ENCODE results near the gene TENT4A.

The TENT4A gene

GRCh38 chr5:6760686-6761085 lies 47.5 kb downstream of the TENT4A start:
- TF ChIP-seq CTCF (IDR thresholded peaks at IDR 0.05; ENCODE audit: borderline replicate concordance, control extremely low read depth, extremely low read depth, insufficient read depth, missing control alignments), result no peak
- no peak for DNase-seq (ENCODE audit: low spot score)
- in situ Hi-C loops (cut with MboI; ENCODE audit: low sequenced_read_pairs, unreplicated experiment), result no loop called here

- TF ChIP-seq CTCF (IDR thresholded peaks at IDR 0.05; ENCODE audit: borderline replicate concordance, control extremely low read depth, extremely low read depth, insufficient read depth, missing control alignments), result no peak
- in situ Hi-C loops (cut with MboI; ENCODE audit: low sequenced_read_pairs, unreplicated experiment), result no loop called here
- DNase-seq (ENCODE audit: low spot score), result no peak
Measured at GRCh38 chr5:6761333-6761732, 48.1 kb downstream of the TENT4A start.

- in situ Hi-C loops (cut with MboI; ENCODE audit: low sequenced_read_pairs, unreplicated experiment), result no loop called here
- DNase-seq (ENCODE audit: low spot score), result no peak
Measured at GRCh38 chr5:6762116-6762515, 48.9 kb downstream of the TENT4A start.

GRCh38 chr5:6762697-6763096 lies 49.5 kb downstream of the TENT4A start:
- no peak for DNase-seq (ENCODE audit: low spot score)
- TF ChIP-seq CTCF (IDR thresholded peaks at IDR 0.05; ENCODE audit: borderline replicate concordance, control extremely low read depth, extremely low read depth, insufficient read depth, missing control alignments), result no peak
- in situ Hi-C loops (cut with MboI; ENCODE audit: low sequenced_read_pairs, unreplicated experiment), result no loop called here

More at GRCh38 chr5:6762116-6762515, 48.9 kb downstream of the TENT4A start:
- TF ChIP-seq CTCF (IDR thresholded peaks at IDR 0.05; ENCODE audit: borderline replicate concordance, control extremely low read depth, extremely low read depth, insufficient read depth, missing control alignments), result no peak

GRCh38 chr5:6763191-6763590 lies 50.0 kb downstream of the TENT4A start:
- TF ChIP-seq CTCF (IDR thresholded peaks at IDR 0.05; ENCODE audit: borderline replicate concordance, control extremely low read depth, extremely low read depth, insufficient read depth, missing control alignments), result no peak
- in situ Hi-C loops (cut with MboI; ENCODE audit: low sequenced_read_pairs, unreplicated experiment), result no loop called here
- DNase-seq (ENCODE audit: low spot score), result no peak

GRCh38 chr5:6765612-6766525 lies 52.6 kb downstream of the TENT4A start:
- DNase-seq (ENCODE audit: low spot score), result peak; percentile 89
- in situ Hi-C loops (cut with MboI; ENCODE audit: low sequenced_read_pairs, unreplicated experiment), result no loop called here
- TF ChIP-seq CTCF (IDR thresholded peaks at IDR 0.05; ENCODE audit: borderline replicate concordance, control extremely low read depth, extremely low read depth, insufficient read depth, missing control alignments), result peak; percentile 83

Measured in GM13976 (cell line).